ENCODE results near the gene FAIM. TPM values are rescaled to one million over a fixed set of nuclear protein-coding genes. Genes with fewer than 3 reads are reported as not detected.

FAIM gene
- total RNA-seq, 1 experiment from 2014 or later, result 11.0 TPM

DNA sequence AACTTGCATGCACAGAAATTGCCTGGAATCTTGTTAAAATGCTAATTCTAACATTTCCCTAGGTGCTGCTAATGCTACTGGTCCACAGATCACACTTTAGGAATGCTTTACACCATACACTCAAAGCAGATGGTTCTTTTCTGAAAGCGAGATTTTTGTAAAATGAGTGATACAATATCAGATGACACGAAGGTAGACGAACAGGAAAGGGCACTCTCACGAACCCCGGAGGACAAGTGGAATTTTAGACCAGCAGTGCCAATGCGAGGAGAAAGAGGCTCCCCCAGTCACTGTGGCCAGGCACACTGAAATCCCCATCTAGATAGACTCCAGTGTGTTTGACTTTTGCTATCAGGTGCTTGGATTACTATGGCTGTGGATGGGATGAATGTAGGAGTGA lies 21.0 kb downstream of the FAIM start:
- no peaks in the 10 kb centered on the region for H3K9me3 Mint-ChIP-seq
- H3K14ac ChIP-seq (ENCODE audit: insufficient read depth, low read length), result no peak overlapping the region
- no peak overlapping the region for H2BK20ac ChIP-seq (ENCODE audit: low read depth, low read length, poor library complexity, severe bottlenecking)
- H3K27ac ChIP-seq (ENCODE audit: insufficient read length, low read depth, low read length), result no peak overlapping the region
- H3K27ac Mint-ChIP-seq, result no peak overlapping the region
- no peaks in the 10 kb centered on the region for H3K36me3 Mint-ChIP-seq (ENCODE audit: insufficient read depth in 1 of 3, low read depth in 3 of 3)
- H3K4ac ChIP-seq (ENCODE audit: low read depth, low read length), result no peak overlapping the region
- no peak overlapping the region for H2BK12ac ChIP-seq (ENCODE audit: insufficient read length, low read depth, low read length)
- no peaks in the 10 kb centered on the region for H3K27me3 ChIP-seq (ENCODE audit: insufficient read depth, low read length)
- no peak overlapping the region for H3K23ac ChIP-seq (ENCODE audit: insufficient read length, low read depth, low read length)
- H2BK5ac ChIP-seq (ENCODE audit: insufficient read length, low read length), result no peak overlapping the region
- H4K20me1 ChIP-seq (ENCODE audit: control insufficient read depth, insufficient read depth, insufficient read length), result no peaks in the 10 kb centered on the region
- H3K79me2 ChIP-seq (ENCODE audit: insufficient read depth, low read length), result no peaks in the 10 kb centered on the region; the same call in 1 of the 2 replicates
- no peak overlapping the region for H3K56ac ChIP-seq (ENCODE audit: insufficient read length, low read depth, low read length)
- WGBS (ENCODE audit: extremely low coverage, insufficient read length, low lambda C conversion rate), result no CpG with 5 or more reads among the region's 6 CpGs
- DNase-seq, result no peak
- no peak overlapping the region for H3K18ac ChIP-seq (ENCODE audit: insufficient read length, low read depth, low read length)
- H4K5ac ChIP-seq (ENCODE audit: insufficient read length, low read depth, low read length), result no peak overlapping the region
- H3K9me3 ChIP-seq (ENCODE audit: control insufficient read depth, low read depth, low read length), result no peaks in the 10 kb centered on the region
- no peak overlapping the region for H2BK120ac ChIP-seq (ENCODE audit: low read depth, low read length, poor library complexity, severe bottlenecking)
- H3K4me1 Mint-ChIP-seq, result peaks cover 0 to 3% of the 10 kb centered on the region in 2 experiments; a peak in 2 of 4 replicates
- TF ChIP-seq, protein P1, sequence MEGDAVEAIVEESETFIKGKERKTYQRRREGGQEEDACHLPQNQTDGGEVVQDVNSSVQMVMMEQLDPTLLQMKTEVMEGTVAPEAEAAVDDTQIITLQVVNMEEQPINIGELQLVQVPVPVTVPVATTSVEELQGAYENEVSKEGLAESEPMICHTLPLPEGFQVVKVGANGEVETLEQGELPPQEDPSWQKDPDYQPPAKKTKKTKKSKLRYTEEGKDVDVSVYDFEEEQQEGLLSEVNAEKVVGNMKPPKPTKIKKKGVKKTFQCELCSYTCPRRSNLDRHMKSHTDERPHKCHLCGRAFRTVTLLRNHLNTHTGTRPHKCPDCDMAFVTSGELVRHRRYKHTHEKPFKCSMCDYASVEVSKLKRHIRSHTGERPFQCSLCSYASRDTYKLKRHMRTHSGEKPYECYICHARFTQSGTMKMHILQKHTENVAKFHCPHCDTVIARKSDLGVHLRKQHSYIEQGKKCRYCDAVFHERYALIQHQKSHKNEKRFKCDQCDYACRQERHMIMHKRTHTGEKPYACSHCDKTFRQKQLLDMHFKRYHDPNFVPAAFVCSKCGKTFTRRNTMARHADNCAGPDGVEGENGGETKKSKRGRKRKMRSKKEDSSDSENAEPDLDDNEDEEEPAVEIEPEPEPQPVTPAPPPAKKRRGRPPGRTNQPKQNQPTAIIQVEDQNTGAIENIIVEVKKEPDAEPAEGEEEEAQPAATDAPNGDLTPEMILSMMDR (conservative IDR thresholded peaks at IDR 0.05), result no peak
- H3T11ph ChIP-seq (ENCODE audit: low read length), result no peak overlapping the region
- no peaks in the 10 kb centered on the region for H3K27me3 Mint-ChIP-seq (ENCODE audit: low read depth)
- no peaks in the 10 kb centered on the region for H3K23me2 ChIP-seq (ENCODE audit: insufficient read length, low read depth, low read length, poor library complexity, severe bottlenecking)
- H4K91ac ChIP-seq (ENCODE audit: insufficient read length, low read depth, low read length), result no peak overlapping the region
- no peak overlapping the region for H3K9ac ChIP-seq (ENCODE audit: extremely low read depth, insufficient read length, low read length)
- H2AFZ ChIP-seq (ENCODE audit: low read length), result no peak overlapping the region
- H2BK15ac ChIP-seq (ENCODE audit: low read depth, low read length), result no peak overlapping the region
- no peak overlapping the region for H3K4me3 Mint-ChIP-seq
- H2AK5ac ChIP-seq (ENCODE audit: insufficient read length, low read length), result no peak overlapping the region
- no peak overlapping the region for H3K4me2 ChIP-seq (ENCODE audit: insufficient read depth, insufficient read length, low read length)
- no peaks in the 10 kb centered on the region for H3K79me1 ChIP-seq (ENCODE audit: insufficient read depth, low read depth, low read length, poor library complexity, severe bottlenecking)
- H4K8ac ChIP-seq (replicated peaks; ENCODE audit: insufficient read length, low read depth, low read length), result no peak overlapping the region
- H3K4me1 ChIP-seq (ENCODE audit: insufficient read depth, low read length), result no peaks in the 10 kb centered on the region

Data from H9 (cell line).